Fibroblast of pulmonary artery (primary cell): ENCODE measurements around the gene SNAP25.

Experiments
- DNase-seq: peaks from one replicate; pipeline ENCODE4 v3.0.0-alpha.2; 2010; ENCODE audit warnings: low read depth
- H3K4me3 ChIP-seq: replicated peaks from 2 replicates; pipeline ENCODE4 v1.5.1; 2011; ENCODE audit warnings: low read depth, mild to moderate bottlenecking, control low read depth, low read length, moderate library complexity
- TF ChIP-seq, protein P1 (sequence below): IDR thresholded peaks from 2 replicates; pipeline ENCODE4 v1.5.1; 2011; ENCODE audit warnings: mild to moderate bottlenecking, control low read depth, low read length, inconsistent platforms; ENCODE audit errors: missing control alignments

SNAP25 gene

GRCh38 chr20:10328897-10329255 is 110.2 kb downstream of the SNAP25 start:
- TF ChIP-seq, protein P1, sequence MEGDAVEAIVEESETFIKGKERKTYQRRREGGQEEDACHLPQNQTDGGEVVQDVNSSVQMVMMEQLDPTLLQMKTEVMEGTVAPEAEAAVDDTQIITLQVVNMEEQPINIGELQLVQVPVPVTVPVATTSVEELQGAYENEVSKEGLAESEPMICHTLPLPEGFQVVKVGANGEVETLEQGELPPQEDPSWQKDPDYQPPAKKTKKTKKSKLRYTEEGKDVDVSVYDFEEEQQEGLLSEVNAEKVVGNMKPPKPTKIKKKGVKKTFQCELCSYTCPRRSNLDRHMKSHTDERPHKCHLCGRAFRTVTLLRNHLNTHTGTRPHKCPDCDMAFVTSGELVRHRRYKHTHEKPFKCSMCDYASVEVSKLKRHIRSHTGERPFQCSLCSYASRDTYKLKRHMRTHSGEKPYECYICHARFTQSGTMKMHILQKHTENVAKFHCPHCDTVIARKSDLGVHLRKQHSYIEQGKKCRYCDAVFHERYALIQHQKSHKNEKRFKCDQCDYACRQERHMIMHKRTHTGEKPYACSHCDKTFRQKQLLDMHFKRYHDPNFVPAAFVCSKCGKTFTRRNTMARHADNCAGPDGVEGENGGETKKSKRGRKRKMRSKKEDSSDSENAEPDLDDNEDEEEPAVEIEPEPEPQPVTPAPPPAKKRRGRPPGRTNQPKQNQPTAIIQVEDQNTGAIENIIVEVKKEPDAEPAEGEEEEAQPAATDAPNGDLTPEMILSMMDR: no peak
- no peak for DNase-seq
- no peak overlapping the region for H3K4me3 ChIP-seq

- DNase-seq: no peak
- no peak overlapping the region for H3K4me3 ChIP-seq
- TF ChIP-seq, protein P1: no peak
These were observed 110.9 kb downstream of the SNAP25 start for GRCh38 chr20:10329387-10330005.

GRCh38 chr20:10330071-10330470 is 111.4 kb downstream of the SNAP25 start:
- H3K4me3 ChIP-seq: no peak overlapping the region
- DNase-seq: no peak
- TF ChIP-seq, protein P1: no peak

DNA sequence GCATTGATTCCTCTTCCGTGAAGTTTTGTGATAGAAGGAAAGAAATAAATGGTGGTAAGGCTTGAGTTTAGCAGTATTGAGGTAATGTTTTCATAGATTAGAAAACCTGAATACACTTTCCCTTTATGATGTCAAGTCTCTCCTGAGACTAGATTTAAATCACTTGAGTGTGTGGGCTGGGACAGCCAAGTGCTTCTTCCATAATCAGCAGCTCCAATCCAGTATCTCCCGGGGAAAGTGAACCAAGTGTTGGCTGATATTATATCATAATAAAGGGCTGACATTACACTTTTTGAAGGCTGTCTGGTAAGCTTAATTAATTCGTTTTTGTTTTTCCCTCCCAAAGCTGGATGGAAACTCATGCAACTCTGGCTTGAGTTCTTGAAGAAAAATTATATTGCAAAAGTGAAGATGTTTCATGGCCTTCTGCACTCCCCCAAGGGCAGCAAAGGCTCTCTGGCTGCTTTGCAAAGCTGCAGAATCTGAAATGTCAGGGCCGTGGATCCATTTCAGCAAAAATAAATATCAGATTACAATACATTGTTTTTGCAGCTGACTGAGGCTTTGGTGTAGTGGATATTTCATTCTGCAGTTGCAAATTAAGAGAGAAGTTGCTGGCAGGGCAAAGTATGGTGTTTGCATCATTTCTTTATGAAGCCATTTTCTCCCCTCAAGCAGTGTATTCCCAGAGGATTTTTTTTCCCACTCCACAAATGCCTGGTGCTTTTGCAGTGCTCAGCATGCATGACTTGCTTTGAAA is 114.2 kb downstream of the SNAP25 start:
- TF ChIP-seq, protein P1: no peak
- DNase-seq: no peak
- no peak overlapping the region for H3K4me3 ChIP-seq

- H3K4me3 ChIP-seq: no peak overlapping the region
- DNase-seq: no peak
- TF ChIP-seq, protein P1: no peak
These were observed 118.5 kb downstream of the SNAP25 start for GRCh38 chr20:10336959-10337729.

GRCh38 chr20:10338426-10339180 is 120.0 kb downstream of the SNAP25 start:
- H3K4me3 ChIP-seq: no peak overlapping the region
- TF ChIP-seq, protein P1: no peak
- no peak for DNase-seq
